ENCODE measurements around the gene PRKCQ.

PRKCQ gene

GRCh38 chr10:6478722-6479121 lies 101.4 kb downstream of the PRKCQ start:
- Histone ChIP-seq H3K4me1 (ENCODE audit: control insufficient read depth in 2 of 2, insufficient read depth in 1 of 2, low read depth in 1 of 2, low read length in 2 of 2) (no peaks in the 10 kb centered on the region), H2AK5ac (ENCODE audit: low read depth, low read length) (no peak overlapping the region)
- WGBS, 2 donors (ENCODE audit: extremely low coverage in 2 of 2, insufficient read length in 2 of 2, insufficient replicate concordance in 1 of 2), result no CpG with 5 or more reads among the region's 8 CpGs

DNA sequence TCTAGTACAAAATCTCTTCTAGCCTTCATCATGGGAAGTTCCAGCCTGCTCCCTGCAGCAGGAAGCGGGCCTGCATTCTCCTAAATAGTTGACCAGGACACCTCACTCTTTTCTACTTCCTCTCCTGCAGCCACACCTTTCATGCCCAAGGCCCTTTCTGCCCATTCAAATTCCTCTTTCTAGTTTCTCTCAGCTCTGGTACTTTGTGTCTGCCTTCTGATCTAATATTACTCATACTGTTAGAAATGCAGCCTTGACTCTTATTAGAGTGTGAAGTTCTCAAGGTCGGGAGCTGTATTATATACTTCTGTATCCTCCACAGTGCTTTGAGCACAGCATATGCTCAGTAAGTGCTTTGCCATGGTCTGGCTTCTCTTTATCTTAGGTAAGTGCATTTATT lies 103.1 kb downstream of the PRKCQ start:
- no peak overlapping the region for H3K9ac ChIP-seq (ENCODE audit: low read depth, low read length, poor library complexity)
- peaks cover 0 to 3% (median 0%) of the 10 kb centered on the region in 3 experiments for H3K27me3 ChIP-seq (ENCODE audit: control insufficient read depth in 3 of 3, insufficient read depth in 3 of 3, low read depth in 1 of 3, low read length in 3 of 3)
- no peak overlapping the region for H2BK5ac ChIP-seq (ENCODE audit: low read length)
- no peaks in the 10 kb centered on the region for H3K79me1 ChIP-seq (ENCODE audit: low read depth, low read length)
- H3K18ac ChIP-seq (ENCODE audit: low read length), result no peak overlapping the region
- no peak overlapping the region for H2BK12ac ChIP-seq (ENCODE audit: low read length)
- DNase-seq (ENCODE audit: low spot score), result no peak
- no peaks in the 10 kb centered on the region for H3K4me1 ChIP-seq (ENCODE audit: control insufficient read depth in 2 of 2, insufficient read depth in 1 of 2, low read depth in 1 of 2, low read length in 2 of 2)
- H2BK15ac ChIP-seq (ENCODE audit: low read length), result no peak overlapping the region
- no peaks in the 10 kb centered on the region for H3K9me3 ChIP-seq (replicated peaks in 1 of 2; ENCODE audit: control insufficient read depth in 2 of 2, insufficient read depth in 1 of 2, low read depth in 1 of 2, low read length in 2 of 2)
- no peak overlapping the region for H3K4me2 ChIP-seq (ENCODE audit: insufficient read depth, low read length, poor library complexity, severe bottlenecking)
- WGBS, 2 donors (ENCODE audit: extremely low coverage in 2 of 2, insufficient read length in 2 of 2, insufficient replicate concordance in 1 of 2), result no CpG with 5 or more reads among the region's 2 CpGs
- H3K4me3 ChIP-seq (ENCODE audit: low read length in 2 of 2), result no peak overlapping the region
- H3K14ac ChIP-seq (ENCODE audit: low read length), result no peak overlapping the region
- no peak overlapping the region for H4K91ac ChIP-seq (ENCODE audit: low read depth, low read length, poor library complexity)
- no peak overlapping the region for H2BK120ac ChIP-seq (ENCODE audit: low read depth, low read length)
- no peaks in the 10 kb centered on the region for H3K36me3 ChIP-seq (replicated peaks in 1 of 2; ENCODE audit: control insufficient read depth in 2 of 2, insufficient read depth in 2 of 2, low read length in 2 of 2)
- H2AFZ ChIP-seq (ENCODE audit: low read length), result no peak overlapping the region
- H3K23ac ChIP-seq (ENCODE audit: low read depth, low read length, poor library complexity), result no peak overlapping the region
- H2AK5ac ChIP-seq (ENCODE audit: low read depth, low read length), result no peak overlapping the region
- H3K4ac ChIP-seq (ENCODE audit: low read length), result no peak overlapping the region
- no peak overlapping the region for H3K27ac ChIP-seq (replicated peaks; ENCODE audit: low read length)
- no peak overlapping the region for H4K8ac ChIP-seq (ENCODE audit: low read depth, low read length)

More at GRCh38 chr10:6478722-6479121, 101.4 kb downstream of the PRKCQ start:
- H3K14ac ChIP-seq (ENCODE audit: low read length), result no peak overlapping the region
- peaks cover 0 to 3% (median 0%) of the 10 kb centered on the region in 3 experiments for H3K27me3 ChIP-seq (ENCODE audit: control insufficient read depth in 3 of 3, insufficient read depth in 3 of 3, low read depth in 1 of 3, low read length in 3 of 3)
- H3K4me3 ChIP-seq (ENCODE audit: low read length in 2 of 2), result no peak overlapping the region
- H2BK120ac ChIP-seq (ENCODE audit: low read depth, low read length), result no peak overlapping the region
- no peak overlapping the region for H4K8ac ChIP-seq (ENCODE audit: low read depth, low read length)
- no peak overlapping the region for H3K18ac ChIP-seq (ENCODE audit: low read length)
- no peak overlapping the region for H3K4ac ChIP-seq (ENCODE audit: low read length)
- H3K4me2 ChIP-seq (ENCODE audit: insufficient read depth, low read length, poor library complexity, severe bottlenecking), result no peak overlapping the region
- no peaks in the 10 kb centered on the region for H3K36me3 ChIP-seq (replicated peaks in 1 of 2; ENCODE audit: control insufficient read depth in 2 of 2, insufficient read depth in 2 of 2, low read length in 2 of 2)
- no peaks in the 10 kb centered on the region for H3K79me1 ChIP-seq (ENCODE audit: low read depth, low read length)
- H2BK15ac ChIP-seq (ENCODE audit: low read length), result no peak overlapping the region
- DNase-seq (ENCODE audit: low spot score), result no peak
- H2BK12ac ChIP-seq (ENCODE audit: low read length), result no peak overlapping the region
- H3K9me3 ChIP-seq (replicated peaks in 1 of 2; ENCODE audit: control insufficient read depth in 2 of 2, insufficient read depth in 1 of 2, low read depth in 1 of 2, low read length in 2 of 2), result no peaks in the 10 kb centered on the region
- H2BK5ac ChIP-seq (ENCODE audit: low read length), result no peak overlapping the region
- H3K9ac ChIP-seq (ENCODE audit: low read depth, low read length, poor library complexity), result no peak overlapping the region
- H4K91ac ChIP-seq (ENCODE audit: low read depth, low read length, poor library complexity), result no peak overlapping the region
- no peak overlapping the region for H2AFZ ChIP-seq (ENCODE audit: low read length)
- no peak overlapping the region for H3K27ac ChIP-seq (replicated peaks; ENCODE audit: low read length)
- no peak overlapping the region for H3K23ac ChIP-seq (ENCODE audit: low read depth, low read length, poor library complexity)

DNA sequence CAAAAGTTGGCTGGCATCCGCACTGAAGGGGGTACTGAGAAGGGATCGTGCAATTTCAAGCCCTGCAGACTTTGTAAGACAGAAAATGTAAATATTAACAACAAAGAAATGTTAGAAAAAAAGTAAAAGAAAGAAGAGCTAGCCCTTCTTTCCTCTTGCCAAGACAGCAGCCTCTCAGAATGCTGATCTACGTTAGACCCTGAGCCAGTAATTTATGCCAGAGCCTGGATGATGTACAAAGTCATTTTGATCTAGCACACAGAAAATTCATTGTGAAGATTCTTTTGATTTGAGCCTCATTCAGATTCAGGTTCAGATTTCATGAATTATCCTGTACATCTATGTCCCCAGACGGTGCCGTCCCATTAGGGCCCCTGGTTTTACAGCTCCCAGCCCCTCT lies 105.2 kb downstream of the PRKCQ start:
- no peak overlapping the region for H4K8ac ChIP-seq (ENCODE audit: low read depth, low read length)
- WGBS, 2 donors (ENCODE audit: extremely low coverage in 2 of 2, insufficient read length in 2 of 2, insufficient replicate concordance in 1 of 2), result no CpG with 5 or more reads among the region's 5 CpGs

GRCh38 chr10:6473901-6474370 lies 106.1 kb downstream of the PRKCQ start:
- Histone ChIP-seq H4K8ac (ENCODE audit: low read depth, low read length) (no peak overlapping the region), H2BK120ac (ENCODE audit: low read depth, low read length) (no peak overlapping the region), H3K36me3 (replicated peaks in 1 of 2; ENCODE audit: control insufficient read depth in 2 of 2, insufficient read depth in 2 of 2, low read length in 2 of 2) (no peaks in the 10 kb centered on the region), H2BK5ac (ENCODE audit: low read length) (no peak overlapping the region), H3K9ac (ENCODE audit: low read depth, low read length, poor library complexity) (no peak overlapping the region), H2AK5ac (ENCODE audit: low read depth, low read length) (no peak overlapping the region), H3K4me1 (ENCODE audit: control insufficient read depth in 2 of 2, insufficient read depth in 1 of 2, low read depth in 1 of 2, low read length in 2 of 2) (no peaks in the 10 kb centered on the region), H3K27me3 (ENCODE audit: control insufficient read depth in 3 of 3, insufficient read depth in 3 of 3, low read depth in 1 of 3, low read length in 3 of 3) (no peaks in the 10 kb centered on the region), H3K18ac (ENCODE audit: low read length) (no peak overlapping the region), H2BK15ac (ENCODE audit: low read length) (no peak overlapping the region), H3K4me3 (ENCODE audit: low read length in 2 of 2) (no peak overlapping the region), H3K4ac (ENCODE audit: low read length) (no peak overlapping the region), H2BK12ac (ENCODE audit: low read length) (no peak overlapping the region), H3K14ac (ENCODE audit: low read length) (no peak overlapping the region), H4K91ac (ENCODE audit: low read depth, low read length, poor library complexity) (no peak overlapping the region), H3K9me3 (replicated peaks in 1 of 2; ENCODE audit: control insufficient read depth in 2 of 2, insufficient read depth in 1 of 2, low read depth in 1 of 2, low read length in 2 of 2) (no peaks in the 10 kb centered on the region), H3K27ac (replicated peaks; ENCODE audit: low read length) (no peak overlapping the region), H2AFZ (ENCODE audit: low read length) (peak overlapping the region; percentile 9), H3K23ac (ENCODE audit: low read depth, low read length, poor library complexity) (no peak overlapping the region), H3K79me1 (ENCODE audit: low read depth, low read length) (no peaks in the 10 kb centered on the region), H3K4me2 (ENCODE audit: insufficient read depth, low read length, poor library complexity, severe bottlenecking) (no peak overlapping the region)
- no peak for DNase-seq (ENCODE audit: low spot score)
- WGBS, 2 donors (ENCODE audit: extremely low coverage in 2 of 2, insufficient read length in 2 of 2, insufficient replicate concordance in 1 of 2), result no CpG with 5 or more reads among the region's 6 CpGs

More for the DNA sequence above, 105.2 kb downstream of the PRKCQ start:
- H3K4me1 ChIP-seq (ENCODE audit: control insufficient read depth in 2 of 2, insufficient read depth in 1 of 2, low read depth in 1 of 2, low read length in 2 of 2), result no peaks in the 10 kb centered on the region
- H2BK12ac ChIP-seq (ENCODE audit: low read length), result no peak overlapping the region
- no peak overlapping the region for H3K4ac ChIP-seq (ENCODE audit: low read length)
- DNase-seq (ENCODE audit: low spot score), result no peak
- no peak overlapping the region for H3K27ac ChIP-seq (replicated peaks; ENCODE audit: low read length)
- H3K4me2 ChIP-seq (ENCODE audit: insufficient read depth, low read length, poor library complexity, severe bottlenecking), result no peak overlapping the region
- no peaks in the 10 kb centered on the region for H3K27me3 ChIP-seq (ENCODE audit: control insufficient read depth in 3 of 3, insufficient read depth in 3 of 3, low read depth in 1 of 3, low read length in 3 of 3)
- no peaks in the 10 kb centered on the region for H3K9me3 ChIP-seq (replicated peaks in 1 of 2; ENCODE audit: control insufficient read depth in 2 of 2, insufficient read depth in 1 of 2, low read depth in 1 of 2, low read length in 2 of 2)
- no peak overlapping the region for H3K9ac ChIP-seq (ENCODE audit: low read depth, low read length, poor library complexity)
- H2BK5ac ChIP-seq (ENCODE audit: low read length), result no peak overlapping the region
- H3K14ac ChIP-seq (ENCODE audit: low read length), result no peak overlapping the region
- H2BK120ac ChIP-seq (ENCODE audit: low read depth, low read length), result no peak overlapping the region
- H4K91ac ChIP-seq (ENCODE audit: low read depth, low read length, poor library complexity), result no peak overlapping the region
- H3K79me1 ChIP-seq (ENCODE audit: low read depth, low read length), result no peaks in the 10 kb centered on the region
- no peak overlapping the region for H2BK15ac ChIP-seq (ENCODE audit: low read length)
- H2AK5ac ChIP-seq (ENCODE audit: low read depth, low read length), result no peak overlapping the region
- no peak overlapping the region for H3K23ac ChIP-seq (ENCODE audit: low read depth, low read length, poor library complexity)
- no peaks in the 10 kb centered on the region for H3K36me3 ChIP-seq (replicated peaks in 1 of 2; ENCODE audit: control insufficient read depth in 2 of 2, insufficient read depth in 2 of 2, low read length in 2 of 2)
- H3K4me3 ChIP-seq (ENCODE audit: low read length in 2 of 2), result no peak overlapping the region
- no peak overlapping the region for H3K18ac ChIP-seq (ENCODE audit: low read length)
- H2AFZ ChIP-seq (ENCODE audit: low read length), result no peak overlapping the region
